GM18526 (cell line): Measurements from ENCODE around the gene FIBP.

Experiments
- POLR2A ChIP-seq: IDR thresholded peaks from 3 replicates; pipeline ENCODE4 v1.6.1; 2011; ENCODE audit not compliant: insufficient read length; ENCODE audit errors: extremely low read depth

Gene FIBP

GRCh38 chr11:65854161-65854592 is 34.1 kb downstream of the FIBP start:
- TF ChIP-seq POLR2A = no peak

- TF ChIP-seq POLR2A = no peak
Observed at GRCh38 chr11:65853246-65853979, 34.9 kb downstream of the FIBP start.

- TF ChIP-seq POLR2A = no peak
Observed at GRCh38 chr11:65852508-65853245, 35.6 kb downstream of the FIBP start.

- TF ChIP-seq POLR2A = no peak
Observed at GRCh38 chr11:65851811-65852507, 36.3 kb downstream of the FIBP start.

GRCh38 chr11:65851083-65851579 is 37.1 kb downstream of the FIBP start:
- no peak for TF ChIP-seq POLR2A

- no peak for TF ChIP-seq POLR2A
Observed at GRCh38 chr11:65850217-65851082, 37.8 kb downstream of the FIBP start.

- no peak for TF ChIP-seq POLR2A
Observed at GRCh38 chr11:65849771-65850216, 38.5 kb downstream of the FIBP start.

GRCh38 chr11:65849366-65849765 is 38.9 kb downstream of the FIBP start:
- TF ChIP-seq POLR2A = no peak

GRCh38 chr11:65847746-65848145 is 40.5 kb downstream of the FIBP start:
- TF ChIP-seq POLR2A = no peak

- TF ChIP-seq POLR2A = no peak
Observed at GRCh38 chr11:65844231-65844872, 43.9 kb downstream of the FIBP start.

- no peak for TF ChIP-seq POLR2A
Observed at GRCh38 chr11:65843811-65844210, 44.5 kb downstream of the FIBP start.

- TF ChIP-seq POLR2A = no peak
Observed at GRCh38 chr11:65842144-65842543, 46.1 kb downstream of the FIBP start.

GRCh38 chr11:65834202-65834601 is 54.1 kb downstream of the FIBP start:
- no peak for TF ChIP-seq POLR2A
